Liver (tissue), 9 donors: ENCODE data around the gene ARL14EP. TPM values are rescaled to one million over a fixed set of nuclear protein-coding genes. Genes with fewer than 3 reads are reported as not detected.

ENCODE experiments used
- DNase-seq: peaks from one replicate; pipeline ENCODE4 v3.0.0-alpha.2; 2017; ENCODE audit warnings: low spot score
- H3K27ac ChIP-seq, 2 donors: one replicate each; pipeline ENCODE4 v1.7.0; 2013; ENCODE audit warnings: inconsistent platforms in 2 of 2, low read length in 2 of 2, control low read depth in 1 of 2, low read depth in 1 of 2, mild to moderate bottlenecking in 1 of 2
- H3K27me3 ChIP-seq, 4 donors: one replicate each; pipeline versions ENCODE4 v1.6.1 to v1.7.0; 2013; ENCODE audit warnings: low read length in 3 of 4, inconsistent platforms in 1 of 4, mild to moderate bottlenecking in 1 of 4, moderate library complexity in 1 of 4; ENCODE audit not compliant: control insufficient read depth in 4 of 4, insufficient read depth in 4 of 4
- H3K36me3 ChIP-seq, 4 donors: one replicate each; pipeline versions ENCODE4 v1.6.1 to v1.7.0; 2013; ENCODE audit warnings: low read length in 3 of 4, mild to moderate bottlenecking in 3 of 4, low read depth in 1 of 4, moderate library complexity in 1 of 4; ENCODE audit not compliant: control insufficient read depth in 4 of 4, insufficient read depth in 3 of 4
- H3K4me1 ChIP-seq, 4 donors: one replicate each; pipeline versions ENCODE4 v1.6.1 to v1.7.0; 2013; ENCODE audit warnings: low read length in 3 of 4, mild to moderate bottlenecking in 3 of 4, moderate library complexity in 1 of 4; ENCODE audit not compliant: control insufficient read depth in 4 of 4, insufficient read depth in 4 of 4
- H3K4me3 ChIP-seq, 3 donors: one replicate each; pipeline versions ENCODE4 v1.6.1 to v1.7.0; 2013; ENCODE audit warnings: low read length in 3 of 3, control low read depth in 1 of 3, low read depth in 1 of 3, mild to moderate bottlenecking in 1 of 3
- H3K9ac ChIP-seq, 2 donors: one replicate each; pipeline ENCODE4 v1.7.0; 2013; ENCODE audit warnings: low read length in 2 of 2, mild to moderate bottlenecking in 2 of 2, moderate library complexity in 2 of 2, control low read depth in 1 of 2, low read depth in 1 of 2
- H3K9me3 ChIP-seq, 4 donors: one replicate each; pipeline versions ENCODE4 v1.6.1 to v1.7.0; 2013; ENCODE audit warnings: low read length in 3 of 4; ENCODE audit not compliant: control insufficient read depth in 4 of 4
- ATF3 ChIP-seq: IDR thresholded peaks from 2 replicates; pipeline ENCODE4 v1.6.1; 2016; ENCODE audit warnings: antibody characterized with exemption
- CTCF ChIP-seq: fragments of 150-350 bp; IDR thresholded peaks from 2 replicates; pipeline ENCODE4 v1.5.1; 2017; ENCODE audit warnings: improper control_type of control experiment, low read depth, low read length; ENCODE audit not compliant: missing input control
- EGR1 ChIP-seq, 2 donors: IDR thresholded peaks; 2 replicates each; pipeline ENCODE4 v1.6.1; 2016 to 2018; ENCODE audit warnings: antibody characterized with exemption in 2 of 2, low read depth in 2 of 2
- FOXA1 ChIP-seq: IDR thresholded peaks from 2 replicates; pipeline ENCODE4 v1.6.1; 2016; ENCODE audit warnings: antibody characterized with exemption
- FOXA2 ChIP-seq: IDR thresholded peaks from 2 replicates; pipeline ENCODE4 v1.6.1; 2016; ENCODE audit warnings: antibody characterized with exemption
- GABPA ChIP-seq, 2 donors: IDR thresholded peaks in 1 of 2; conservative IDR thresholded peaks in 1 of 2; 2 replicates each; pipeline ENCODE4 v1.6.1; 2016; ENCODE audit warnings: antibody characterized with exemption in 2 of 2, mild to moderate bottlenecking in 1 of 2, moderate library complexity in 1 of 2
- HNF4A ChIP-seq, 2 donors: conservative IDR thresholded peaks; 2 replicates each; pipeline ENCODE4 v1.6.1; 2016; ENCODE audit warnings: antibody characterized with exemption in 2 of 2, mild to moderate bottlenecking in 2 of 2
- HNF4G ChIP-seq: IDR thresholded peaks from 2 replicates; pipeline ENCODE4 v1.6.1; 2016; ENCODE audit warnings: antibody characterized with exemption
- JUND ChIP-seq, 2 donors: IDR thresholded peaks; 2 replicates each; pipeline ENCODE4 v1.6.1; 2016; ENCODE audit warnings: antibody characterized with exemption in 2 of 2
- MAX ChIP-seq: IDR thresholded peaks from 2 replicates; pipeline ENCODE4 v1.6.1; 2016; ENCODE audit warnings: antibody characterized with exemption
- NR2F2 ChIP-seq: IDR thresholded peaks from 2 replicates; pipeline ENCODE4 v1.6.1; 2016; ENCODE audit warnings: antibody characterized with exemption
- TAF1 ChIP-seq: conservative IDR thresholded peaks from 2 replicates; pipeline ENCODE4 v1.6.1; 2016; ENCODE audit warnings: antibody characterized with exemption, mild to moderate bottlenecking
- ZBTB33 ChIP-seq: IDR thresholded peaks from 2 replicates; pipeline ENCODE4 v1.6.1; 2016; ENCODE audit warnings: antibody characterized with exemption
- WGBS: extraction: QIAGEN DNeasy Blood & Tissue Kit; methylation state at CpG from one replicate; pipeline ENCODE4 v1.1.7; 2013; 5-methylcytosine and 5-hydroxymethylcytosine counted together
- polyA plus RNA-seq, 2 donors: library from polyadenylated mRNA; stranded (reverse) in 1 of 2; unstranded in 1 of 2; fragments of 200-250 nt in 1 of 2; fragments of >200 nt in 1 of 2; fragmentation: Nextera tagmentation in 1 of 2; extraction: Ambion mirVana in 1 of 2; gene quantifications; one replicate each; pipeline versions ENCODE4 v1.2.1 to v1.2.3, GENCODE V29; 2013 to 2015
- total RNA-seq, 2 donors: library from RNA; depleted of rRNA; stranded (reverse); fragments of >200 nt; gene quantifications; one replicate each; pipeline ENCODE4 v1.2.3, GENCODE V29; 2014
- donor health status: healthy.
- donor health status: healthy.
- donor health status: healthy.
- donor health status: healthy.
- donor health status: healthy.

Gene ARL14EP
- total and polyA plus RNA-seq, 4 donors = 8.2 to 22.9 (median 13.6) TPM

- no peaks in the 10 kb centered on the region for H3K9me3 ChIP-seq
- H3K9ac ChIP-seq = no peak overlapping the region
- H3K36me3 ChIP-seq = no peaks in the 10 kb centered on the region
- no peak overlapping the region for H3K27ac ChIP-seq
- H3K4me1 ChIP-seq = no peaks in the 10 kb centered on the region
- no peak overlapping the region for H3K4me3 ChIP-seq
- peaks cover 0 to 4% (median 0%) of the 10 kb centered on the region in 4 donors for H3K27me3 ChIP-seq
- TF ChIP-seq EGR1 (IDR thresholded peaks at IDR 0.05; ENCODE audit: low read depth in 2 of 2) = no peak
- TF ChIP-seq ATF3 = no peak
- no peak for TF ChIP-seq GABPA (IDR thresholded peaks at IDR 0.05 in 1 of 2, conservative IDR thresholded peaks at IDR 0.05 in 1 of 2)
- TF ChIP-seq CTCF = no peak
- TF ChIP-seq JUND (IDR thresholded peaks at IDR 0.05) = no peak
- no peak for TF ChIP-seq HNF4A (conservative IDR thresholded peaks at IDR 0.05)
- no peak for TF ChIP-seq NR2F2
- TF ChIP-seq FOXA1 = no peak
- TF ChIP-seq TAF1 = no peak
- no peak for TF ChIP-seq HNF4G
- TF ChIP-seq ZBTB33 = no peak
- no peak for TF ChIP-seq FOXA2
- TF ChIP-seq MAX = no peak
- DNase-seq = no peak
Measured at GRCh38 chr11:30277176-30277575, 45.7 kb upstream of the ARL14EP start.

GRCh38 chr11:30279796-30280195 lies 43.1 kb upstream of the ARL14EP start:
- Histone ChIP-seq H3K27ac (no peak overlapping the region), H3K27me3 (no peaks in the 10 kb centered on the region), H3K9ac (no peak overlapping the region), H3K36me3 (no peaks in the 10 kb centered on the region), H3K9me3 (no peaks in the 10 kb centered on the region), H3K4me3 (no peak overlapping the region), H3K4me1 (no peaks in the 10 kb centered on the region)
- no peak for DNase-seq
- TF ChIP-seq GABPA (IDR thresholded peaks at IDR 0.05 in 1 of 2, conservative IDR thresholded peaks at IDR 0.05 in 1 of 2) (no peak), NR2F2 (no peak), HNF4G (no peak), MAX (no peak), FOXA1 (no peak), EGR1 (IDR thresholded peaks at IDR 0.05; ENCODE audit: low read depth in 2 of 2) (no peak), CTCF (no peak)
- WGBS = 86% methylated on average over 2 of the region's 2 CpGs
